MCF 10A (cell line): ENCODE measurements around the gene EXOC2. TPM values are rescaled to one million over a fixed set of nuclear protein-coding genes. Genes with fewer than 3 reads are reported as not detected.

Experiments used
- BruUV-seq: library from RNA; stranded (reverse); fragments of 400-500 nt; replicated peaks from 2 replicates; lab custom pipeline; 2021; lab: Mats Ljungman, UMichigan
- CTCF ChIA-PET: fragments of 300-600 bp; sonication (Branson Sonifier 250); formaldehyde crosslinking; extraction: SDS; loops from one replicate; lab custom pipeline; 2021; ENCODE audit warnings: antibody characterized with exemption, inconsistent platforms; lab: Yijun Ruan, JAX
- POLR2A ChIA-PET: fragments of 300-600, 350-650 bp; sonication (Branson Sonifier 250); formaldehyde crosslinking; extraction: SDS; loops from one replicate; lab custom pipeline; 2020; ENCODE audit warnings: antibody characterized with exemption, inconsistent platforms; lab: Yijun Ruan, JAX
- DNase-seq: peaks from one replicate; pipeline ENCODE4 v3.0.0-alpha.2; 2018; ENCODE audit not compliant: unreplicated experiment
- H3K27ac Mint-ChIP-seq: one replicate; pipeline ENCODE4 v1.8.0; 2022; ENCODE audit warnings: mild to moderate bottlenecking, low read depth, mixed read lengths; ENCODE audit not compliant: unreplicated experiment
- H3K27me3 Mint-ChIP-seq: one replicate; pipeline ENCODE4 v1.8.0; 2022; ENCODE audit warnings: mixed read lengths; ENCODE audit not compliant: insufficient read depth, unreplicated experiment
- H3K36me3 Mint-ChIP-seq: one replicate; pipeline ENCODE4 v1.8.0; 2022; ENCODE audit warnings: mild to moderate bottlenecking, moderate library complexity, mixed read lengths; ENCODE audit not compliant: insufficient read depth, unreplicated experiment
- H3K4me1 Mint-ChIP-seq: one replicate; pipeline ENCODE4 v1.8.0; 2022; ENCODE audit warnings: mixed read lengths; ENCODE audit not compliant: insufficient read depth, unreplicated experiment
- H3K4me3 Mint-ChIP-seq: one replicate; pipeline ENCODE4 v1.8.0; 2022; ENCODE audit warnings: mild to moderate bottlenecking, moderate library complexity, mixed read lengths; ENCODE audit not compliant: unreplicated experiment
- H3K9me3 Mint-ChIP-seq: one replicate; pipeline ENCODE4 v1.8.0; 2022; ENCODE audit warnings: mixed read lengths; ENCODE audit not compliant: unreplicated experiment
- CTCF ChIP-seq: fragments of 200-600 bp; IDR thresholded peaks from one replicate; pipeline ENCODE4 v1.8.0; 2022; ENCODE audit warnings: antibody characterized with exemption, mild to moderate bottlenecking; ENCODE audit not compliant: unreplicated experiment
- intact Hi-C: fragments of 100-400 bp; cut with micrococcal nuclease; formaldehyde crosslinking; loops from 2 replicates; pipeline ENCODE4 v1.14.1; 2022
- total RNA-seq: library from RNA; stranded (reverse); gene quantifications from 2 replicates; pipeline ENCODE4 v1.2.3, GENCODE V29; 2022

The EXOC2 gene
- total RNA-seq, 1 experiment from 2014 or later, result 14.6 TPM

- DNase-seq, result no peak
- Mint-ChIP-seq H3K4me1 (peaks cover 6% of the 10 kb centered on the region), H3K4me3 (no peak overlapping the region), H3K36me3 (no peaks in the 10 kb centered on the region), H3K9me3 (no peaks in the 10 kb centered on the region), H3K27me3 (no peaks in the 10 kb centered on the region), H3K27ac (no peak overlapping the region)
- no TSS peak for BruUV-seq
- no peak for TF ChIP-seq CTCF
- ChIA-PET POLR2A (no interaction called here), CTCF (no interaction called here)
- intact Hi-C loops, result no loop called here
These were observed 21.2 kb upstream of the EXOC2 start for GRCh38 chr6:714100-714499.

- intact Hi-C loops, result no loop called here
- BruUV-seq, result no TSS peak
- Mint-ChIP-seq H3K4me3 (no peak overlapping the region), H3K27ac (no peak overlapping the region), H3K36me3 (no peaks in the 10 kb centered on the region), H3K4me1 (peaks cover 6% of the 10 kb centered on the region), H3K27me3 (no peaks in the 10 kb centered on the region), H3K9me3 (no peaks in the 10 kb centered on the region)
- no peak for TF ChIP-seq CTCF
- ChIA-PET POLR2A (no interaction called here), CTCF (no interaction called here)
- DNase-seq, result no peak
These were observed 20.4 kb upstream of the EXOC2 start for GRCh38 chr6:713351-713750.

GRCh38 chr6:712805-713204, 19.9 kb upstream of the EXOC2 start:
- Mint-ChIP-seq H3K27ac (no peak overlapping the region), H3K4me1 (peaks cover 6% of the 10 kb centered on the region), H3K27me3 (no peaks in the 10 kb centered on the region), H3K4me3 (no peak overlapping the region), H3K36me3 (no peaks in the 10 kb centered on the region), H3K9me3 (no peaks in the 10 kb centered on the region)
- BruUV-seq, result no TSS peak
- ChIA-PET POLR2A (no interaction called here), CTCF (no interaction called here)
- no peak for TF ChIP-seq CTCF
- DNase-seq, result no peak
- intact Hi-C loops, result no loop called here

GRCh38 chr6:711925-712324, 19.0 kb upstream of the EXOC2 start:
- peaks cover 8% of the 10 kb centered on the region for H3K4me1 Mint-ChIP-seq
- BruUV-seq, result no TSS peak
- CTCF ChIA-PET, result interaction anchor here (0.6 to 1.3 kb wide), 2 partner anchors 10 to 61 kb away, joined by 4 to 5 read pairs; no protein-coding TSS in a partner anchor
- no peak for TF ChIP-seq CTCF
- no peak for DNase-seq
- no peak overlapping the region for H3K27ac Mint-ChIP-seq
- intact Hi-C loops, result no loop called here
- POLR2A ChIA-PET, result interaction anchor here (1.2 kb wide), 1 partner anchor 19 kb away, joined by 3 read pairs; the partner anchor contains the start of gene EXOC2
- no peaks in the 10 kb centered on the region for H3K9me3 Mint-ChIP-seq
- H3K27me3 Mint-ChIP-seq, result no peaks in the 10 kb centered on the region
- no peaks in the 10 kb centered on the region for H3K36me3 Mint-ChIP-seq
- no peak overlapping the region for H3K4me3 Mint-ChIP-seq
